OCI-LY3 (cell line): ENCODE data around the gene STIM2.

Experiments
- H2AFZ ChIP-seq: fragments of 200-600, 300-600 bp; shearing (Covaris generic); 2 replicates; pipeline ENCODE4 v1.6.0; 2014; ENCODE audit warnings: antibody characterized with exemption, low read depth, low read length
- H3K27ac ChIP-seq: fragments of 200-600, 300-600 bp; sonication (generic); 2 replicates; pipeline ENCODE4 v1.5.1; 2014; ENCODE audit warnings: mild to moderate bottlenecking, low read length, moderate library complexity, mixed read lengths
- H3K27me3 ChIP-seq: fragments of 200-600, 300-600 bp; sonication (generic); 2 replicates; pipeline ENCODE4 v1.6.1; 2014; ENCODE audit warnings: low read depth, low read length, mixed read lengths
- H3K36me3 ChIP-seq: fragments of 200-600, 300-600 bp; sonication (generic); replicated peaks from 2 replicates; pipeline ENCODE3; 2014; ENCODE audit warnings: low read depth, low read length, mixed read lengths
- H3K4me1 ChIP-seq: fragments of 300-600, 200-600 bp; sonication (generic); 2 replicates; pipeline ENCODE4 v1.6.1; 2014; ENCODE audit warnings: low read length, mixed read lengths
- H3K4me2 ChIP-seq: fragments of 200-600, 300-600 bp; sonication (generic); 2 replicates; pipeline ENCODE4 v1.6.1; 2014; ENCODE audit warnings: low read length, mixed read lengths
- H3K4me3 ChIP-seq: fragments of 300-600, 200-600 bp; sonication (generic); 2 replicates; pipeline ENCODE4 v1.5.1; 2014; ENCODE audit warnings: antibody characterized with exemption, mild to moderate bottlenecking, low read length, moderate library complexity
- H3K79me2 ChIP-seq: fragments of 300-600, 200-600 bp; shearing (Covaris generic); 2 replicates; pipeline ENCODE4 v1.6.1; 2014; ENCODE audit warnings: mild to moderate bottlenecking, low read length, mixed read lengths
- H3K9ac ChIP-seq: fragments of 300-600, 200-600 bp; shearing (Covaris generic); 2 replicates; pipeline ENCODE4 v1.6.0; 2014; ENCODE audit warnings: mild to moderate bottlenecking, low read length, moderate library complexity
- H3K9me3 ChIP-seq: fragments of 200-600, 300-600 bp; shearing (Covaris generic); 2 replicates; pipeline ENCODE4 v1.6.1; 2014; ENCODE audit warnings: low read length, mixed read lengths; ENCODE audit not compliant: insufficient read depth
- H4K20me1 ChIP-seq: fragments of 200-600, 300-600 bp; sonication (generic); 2 replicates; pipeline ENCODE4 v1.6.1; 2016; ENCODE audit warnings: low read length, mixed read lengths; ENCODE audit not compliant: insufficient read depth
- CTCF ChIP-seq: fragments of 200-600, 300-600 bp; sonication (generic); IDR thresholded peaks from 2 replicates; pipeline ENCODE4 v1.5.1; 2014; ENCODE audit warnings: antibody characterized with exemption, low read length, low read depth
- EZH2phosphoT487 ChIP-seq: fragments of 200-600 bp; shearing (Covaris generic); IDR thresholded peaks from 2 replicates; pipeline ENCODE4 v1.6.1; 2018; ENCODE audit warnings: antibody characterized with exemption, mixed run types, low read depth

STIM2 gene

GRCh38 chr4:27003642-27004113 is 143.0 kb downstream of the STIM2 start:
- Histone ChIP-seq H4K20me1 (no peaks in the 10 kb centered on the region), H3K79me2 (no peaks in the 10 kb centered on the region), H3K4me3 (no peak overlapping the region), H3K9ac (no peak overlapping the region), H3K9me3 (no peaks in the 10 kb centered on the region), H3K36me3 (no peaks in the 10 kb centered on the region), H2AFZ (no peak overlapping the region), H3K4me1 (0 out of 2 replicates have a peak, but pooled peaks cover 4% of the 10 kb centered on the region), H3K4me2 (no peak overlapping the region), H3K27me3 (no peaks in the 10 kb centered on the region), H3K27ac (no peak overlapping the region)
- TF ChIP-seq EZH2phosphoT487 (no peak), CTCF (no peak)

GRCh38 chr4:27005501-27005900 is 144.9 kb downstream of the STIM2 start:
- Histone ChIP-seq H3K4me2 (no peak overlapping the region), H3K27me3 (no peaks in the 10 kb centered on the region), H3K9me3 (no peaks in the 10 kb centered on the region), H4K20me1 (no peaks in the 10 kb centered on the region), H3K27ac (no peak overlapping the region), H3K4me1 (0 out of 2 replicates have a peak, but pooled peaks cover 4% of the 10 kb centered on the region), H3K4me3 (no peak overlapping the region), H3K79me2 (no peaks in the 10 kb centered on the region), H3K36me3 (no peaks in the 10 kb centered on the region), H3K9ac (no peak overlapping the region), H2AFZ (no peak overlapping the region)
- TF ChIP-seq CTCF (no peak), EZH2phosphoT487 (no peak)

- Histone ChIP-seq H3K9ac (no peak overlapping the region), H3K36me3 (no peaks in the 10 kb centered on the region), H3K27me3 (no peaks in the 10 kb centered on the region), H3K4me2 (no peak overlapping the region), H3K4me1 (0 out of 2 replicates have a peak, but pooled peaks cover 4% of the 10 kb centered on the region), H4K20me1 (no peaks in the 10 kb centered on the region), H2AFZ (no peak overlapping the region), H3K4me3 (no peak overlapping the region), H3K27ac (no peak overlapping the region), H3K9me3 (no peaks in the 10 kb centered on the region), H3K79me2 (no peaks in the 10 kb centered on the region)
- TF ChIP-seq CTCF (no peak), EZH2phosphoT487 (no peak)
Measured at GRCh38 chr4:27005905-27006590, 145.4 kb downstream of the STIM2 start.

- 0 out of 2 replicates have a peak, but pooled peaks cover 4% of the 10 kb centered on the region for H3K4me1 ChIP-seq
- no peak overlapping the region for H3K27ac ChIP-seq
- no peak overlapping the region for H3K9ac ChIP-seq
- no peak overlapping the region for H2AFZ ChIP-seq
- no peaks in the 10 kb centered on the region for H3K27me3 ChIP-seq
- no peaks in the 10 kb centered on the region for H4K20me1 ChIP-seq
- no peaks in the 10 kb centered on the region for H3K79me2 ChIP-seq
- H3K9me3 ChIP-seq, result no peaks in the 10 kb centered on the region
- no peak overlapping the region for H3K4me2 ChIP-seq
- TF ChIP-seq EZH2phosphoT487 (no peak), CTCF (no peak)
- no peak overlapping the region for H3K4me3 ChIP-seq
- H3K36me3 ChIP-seq, result no peaks in the 10 kb centered on the region
Measured at GRCh38 chr4:27006646-27007045, 146.0 kb downstream of the STIM2 start.
